ENCODE measurements around the gene ABCC1.

DNA sequence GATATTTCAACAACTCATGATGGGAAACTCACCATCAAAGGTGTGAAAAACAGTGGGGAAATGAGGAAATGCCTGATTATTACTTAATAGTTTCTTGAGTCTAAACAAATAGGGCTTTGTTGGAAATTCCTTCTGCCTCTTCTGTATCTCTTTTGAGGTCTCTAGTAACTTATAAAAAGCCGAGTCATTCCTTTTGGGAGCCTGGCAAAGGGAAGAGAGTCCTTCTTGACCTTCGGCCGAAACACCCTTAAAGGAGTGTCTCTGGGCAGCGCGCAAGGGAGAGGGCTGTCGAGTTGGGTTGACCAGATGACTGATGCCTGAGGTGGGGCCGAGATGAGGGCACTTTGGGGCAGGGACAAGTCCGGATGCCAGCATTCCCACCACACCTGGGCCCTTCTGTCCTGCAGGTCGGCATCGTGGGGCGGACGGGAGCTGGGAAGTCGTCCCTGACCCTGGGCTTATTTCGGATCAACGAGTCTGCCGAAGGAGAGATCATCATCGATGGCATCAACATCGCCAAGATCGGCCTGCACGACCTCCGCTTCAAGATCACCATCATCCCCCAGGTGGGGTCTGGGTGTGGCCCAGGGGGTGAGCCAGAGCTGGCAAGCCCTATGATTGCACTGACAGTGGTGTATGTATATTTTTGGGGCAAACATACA, 184.7 kb downstream of the ABCC1 start:
- TF ChIP-seq CTCF (IDR thresholded peaks at IDR 0.05) (no peak), EP300 (IDR thresholded peaks at IDR 0.05) (no peak)
